GM18519 (cell line): ENCODE results near the gene KANTR.
A peak's percentile ranks its signal among the peaks of the same experiment; 100 is the strongest.

Source experiments
- ATAC-seq: cut with Tn5 transposase; IDR thresholded peaks from one replicate; pipeline ENCODE4 v1.9.1; 2021; ENCODE audit warnings: mild to moderate bottlenecking, moderate library complexity; ENCODE audit not compliant: unreplicated experiment, low FRiP score

KANTR gene

DNA sequence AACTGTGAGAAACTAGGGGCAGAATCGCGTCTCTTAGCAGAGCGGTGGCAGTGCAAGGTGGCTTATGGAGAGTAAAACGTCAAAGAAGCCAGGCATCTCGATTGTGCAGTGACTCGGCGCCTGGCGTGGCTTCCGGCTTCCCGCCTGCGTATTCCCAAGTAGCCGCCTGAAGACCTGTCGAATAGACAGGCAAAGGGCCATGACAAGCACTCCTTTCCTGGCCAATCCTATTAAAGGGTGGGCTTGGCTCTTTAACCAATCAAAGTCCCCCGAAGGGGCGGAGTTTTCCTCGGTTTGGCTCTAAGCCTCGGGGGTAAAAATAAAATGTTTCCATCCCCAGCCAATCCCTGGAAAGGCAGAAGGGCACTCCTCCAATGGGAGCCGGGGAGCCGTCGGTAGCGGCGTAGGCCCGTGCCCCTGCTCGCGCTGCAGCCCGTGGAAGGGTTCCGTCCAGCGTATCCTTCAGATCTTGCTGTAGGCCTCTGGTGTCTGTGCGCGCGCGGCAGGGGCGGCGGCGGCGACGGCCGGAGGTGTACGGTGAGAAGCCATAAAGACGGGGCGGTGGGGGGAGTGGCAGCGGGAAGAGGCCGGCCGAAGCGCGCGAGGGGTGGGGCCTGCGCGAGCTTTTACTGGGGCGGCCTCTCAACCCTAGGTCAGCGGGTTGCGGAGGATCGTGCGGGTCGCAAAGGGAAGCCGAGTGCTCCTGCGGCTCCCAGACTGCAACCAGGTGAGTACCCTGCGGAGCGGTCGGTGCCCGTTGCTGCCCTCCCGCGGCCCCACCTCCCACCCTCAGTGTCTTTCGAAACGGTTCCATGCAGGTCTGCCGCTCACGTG lies at the start of gene KANTR:
Gene KANTR (plus strand): TSS at position 395 of the 834 bp plus-strand sequence. CDS start 30,131 bp downstream, outside the sequence.
- peak; percentile 67 for ATAC-seq

DNA sequence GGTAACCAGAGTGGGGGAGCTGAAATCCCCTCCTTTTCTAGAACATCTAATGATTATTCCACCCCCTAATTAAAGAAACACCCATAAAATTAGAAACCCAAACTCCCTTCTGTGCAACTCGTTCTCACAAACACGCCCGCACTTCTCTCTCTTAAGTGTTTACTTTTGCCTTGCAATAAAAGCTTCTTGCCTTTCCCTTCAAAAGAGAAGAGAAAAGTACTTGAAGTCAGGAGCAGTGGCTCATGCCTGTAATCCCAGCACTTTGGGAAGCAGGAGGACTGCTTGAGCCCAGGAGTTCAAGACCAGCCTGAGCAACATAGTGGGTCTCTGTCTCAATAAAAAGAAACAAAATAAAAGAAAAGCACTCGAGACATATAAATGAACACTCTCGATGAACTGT lies 48.9 kb upstream of the KANTR start:
- no peak for ATAC-seq

DNA sequence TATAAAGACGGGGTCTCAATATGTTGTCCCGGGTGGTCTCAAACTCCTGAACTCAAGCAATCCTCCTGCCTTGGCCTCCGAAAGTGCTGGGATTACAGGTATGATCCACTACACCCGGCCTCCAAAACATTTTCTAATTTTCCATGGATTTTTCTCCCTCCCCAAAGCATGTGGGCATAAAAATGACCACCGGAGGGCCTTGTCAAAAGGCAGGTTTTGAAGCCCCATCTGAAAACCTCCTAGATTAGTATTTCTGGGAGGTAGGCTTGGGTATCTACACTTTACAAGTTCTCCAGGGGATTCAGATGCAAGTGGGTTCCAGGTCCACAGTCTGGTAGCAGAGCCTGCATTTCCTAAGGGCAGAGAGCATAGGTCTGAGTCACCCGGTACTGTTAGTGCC lies 46.7 kb upstream of the KANTR start:
- ATAC-seq: no peak

DNA sequence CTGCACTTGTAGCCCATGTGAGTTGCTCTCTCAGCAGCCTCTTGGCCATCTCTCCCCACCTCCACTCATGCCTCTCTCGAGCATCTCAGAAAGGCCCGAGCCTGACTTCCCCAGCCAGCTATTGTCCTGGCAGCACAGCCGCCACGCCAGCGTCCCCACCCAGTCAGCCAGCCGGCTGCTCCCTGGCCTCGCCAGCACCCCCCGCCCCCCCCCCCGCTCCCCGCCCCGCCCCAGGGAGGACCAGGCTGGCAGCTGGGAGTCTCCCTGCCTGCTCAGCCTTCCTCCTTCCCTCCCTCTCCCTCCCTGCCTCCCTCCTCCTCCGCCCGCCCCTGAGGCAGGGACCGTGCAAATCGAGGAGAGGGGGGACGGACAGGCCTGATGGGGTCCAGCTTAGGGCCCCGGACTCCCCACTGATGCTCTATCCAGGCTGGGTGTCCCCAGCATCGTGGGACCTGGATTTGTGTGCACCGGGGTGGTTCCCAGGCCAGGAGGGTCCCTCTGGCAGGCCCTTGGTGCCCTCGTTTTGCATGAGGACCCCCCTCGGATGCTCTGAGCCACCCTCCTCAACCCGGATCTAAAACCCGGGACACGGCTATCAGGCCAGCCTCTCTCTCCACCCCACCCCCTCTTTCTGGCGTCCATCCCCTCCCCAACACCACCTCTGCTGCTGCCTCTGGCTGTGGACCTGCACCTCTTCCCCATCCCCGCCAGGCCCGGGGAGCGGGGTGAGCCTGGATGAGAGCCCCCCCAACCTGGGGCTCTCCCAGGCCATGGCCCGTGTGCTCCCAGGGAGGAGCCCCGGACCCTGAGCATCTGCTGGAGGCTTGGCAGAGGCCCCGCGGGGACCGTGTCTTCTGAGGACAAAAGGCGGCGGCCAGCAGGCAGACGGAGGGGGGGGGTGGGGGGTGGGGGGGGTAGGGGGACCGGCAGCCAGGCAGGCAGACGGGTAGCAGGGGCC lies 45.5 kb upstream of the KANTR start, which contains the start of gene GPR173:
Gene GPR173 (plus strand): TSS at position 621 of the 958 bp plus-strand sequence. CDS start 27,833 bp downstream, outside the sequence.
- ATAC-seq: no peak

DNA sequence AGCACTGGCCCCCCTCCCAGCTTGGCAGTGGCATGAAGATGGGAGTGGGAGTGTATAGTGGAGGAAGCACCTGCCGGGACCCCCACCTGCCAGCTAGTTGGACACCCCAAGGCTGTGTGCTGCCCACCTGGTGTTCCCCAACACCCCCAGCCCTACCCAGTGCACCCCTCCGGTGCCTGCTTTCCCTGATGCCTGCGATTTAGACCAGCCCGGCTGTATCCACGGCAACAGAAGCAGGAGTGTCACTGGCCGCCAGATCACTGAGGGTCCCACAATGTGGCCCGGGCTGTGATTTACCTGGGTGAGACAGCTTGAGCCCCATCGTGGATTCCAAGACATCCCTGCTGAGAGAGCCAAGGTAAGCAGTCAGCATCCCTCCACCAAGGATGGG lies 44.8 kb upstream of the KANTR start:
- no peak for ATAC-seq

GRCh38 chrX:53050841-53051240 lies 43.1 kb upstream of the KANTR start:
- ATAC-seq: no peak

- no peak for ATAC-seq
Measured at GRCh38 chrX:53055244-53055849, 38.6 kb upstream of the KANTR start.

DNA sequence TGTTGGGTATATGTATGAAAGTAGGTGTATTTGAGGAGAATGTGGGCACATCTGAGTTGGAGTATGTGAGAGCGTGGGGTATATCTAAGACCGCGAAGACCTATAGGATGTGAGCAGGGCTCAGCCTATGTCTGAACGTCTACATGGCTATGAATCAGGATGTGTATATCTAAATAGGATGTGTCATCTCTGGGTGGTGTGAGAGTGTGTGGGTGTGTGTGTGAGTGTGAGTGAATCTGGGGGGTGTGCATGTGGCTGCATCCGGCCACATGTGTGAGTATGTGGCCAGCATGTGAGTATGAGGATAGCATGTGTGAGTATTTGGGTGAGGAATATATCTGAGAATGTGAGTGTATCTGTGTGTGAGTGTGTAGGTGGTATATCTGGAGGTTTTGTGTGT lies 37.6 kb upstream of the KANTR start:
- no peak for ATAC-seq

DNA sequence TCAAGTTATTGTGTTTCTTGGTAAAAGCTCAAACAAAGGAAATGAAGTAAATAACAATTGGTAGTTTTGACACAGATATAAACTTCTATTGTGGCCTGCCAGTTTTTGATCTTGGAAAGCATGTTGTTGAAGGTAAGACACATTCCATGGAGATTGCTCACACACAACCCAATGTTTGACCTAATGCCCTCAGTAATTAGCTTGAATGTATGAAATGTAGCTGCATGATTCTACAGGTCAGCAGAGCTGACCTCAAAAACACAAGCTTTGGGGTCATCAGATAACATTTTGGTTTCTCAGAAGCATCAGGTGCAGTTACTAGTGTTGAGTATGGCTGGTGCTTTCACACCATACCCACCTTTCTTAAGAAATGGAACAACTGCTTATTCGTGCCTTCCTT lies 28.8 kb upstream of the KANTR start:
- ATAC-seq: no peak

- no peak for ATAC-seq
Measured at GRCh38 chrX:53071064-53071463, 22.9 kb upstream of the KANTR start.

- peak; percentile 79 for ATAC-seq
Measured at GRCh38 chrX:53071604-53072417, 22.1 kb upstream of the KANTR start.

DNA sequence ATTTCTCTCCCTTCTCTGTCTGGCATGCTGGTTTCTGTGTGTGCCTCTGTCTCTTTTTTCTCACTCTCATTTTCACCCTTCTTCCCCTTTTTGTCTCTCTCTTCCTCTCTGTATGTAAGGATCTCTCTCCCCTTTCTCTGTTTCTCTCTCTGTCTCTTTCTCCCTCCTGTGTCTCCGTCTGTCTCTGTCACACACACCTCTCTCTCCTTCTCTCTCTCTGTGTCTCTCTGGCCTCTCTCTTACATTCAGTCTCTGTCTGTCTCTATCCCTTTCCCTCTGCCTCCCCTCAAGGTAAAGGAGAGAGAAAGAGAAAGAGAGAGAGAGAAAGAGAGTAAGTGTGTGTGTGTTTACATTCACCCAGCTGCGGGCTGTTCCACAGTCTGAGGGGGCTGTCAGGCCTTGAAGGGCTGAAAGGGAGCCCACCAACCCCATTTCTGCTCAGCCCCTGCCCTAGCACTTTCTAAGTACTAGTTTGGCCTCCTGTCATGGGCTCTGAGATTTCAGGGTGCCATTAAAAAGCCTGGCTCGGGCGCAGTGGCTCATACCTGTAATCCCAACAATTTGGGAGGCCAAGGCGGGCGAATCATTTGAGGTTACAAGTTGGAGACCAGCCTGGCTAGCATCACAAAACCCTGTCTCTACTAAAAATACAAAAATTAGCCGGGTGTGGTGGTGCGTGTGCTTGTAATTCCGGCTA lies 21.4 kb upstream of the KANTR start:
- no peak for ATAC-seq

DNA sequence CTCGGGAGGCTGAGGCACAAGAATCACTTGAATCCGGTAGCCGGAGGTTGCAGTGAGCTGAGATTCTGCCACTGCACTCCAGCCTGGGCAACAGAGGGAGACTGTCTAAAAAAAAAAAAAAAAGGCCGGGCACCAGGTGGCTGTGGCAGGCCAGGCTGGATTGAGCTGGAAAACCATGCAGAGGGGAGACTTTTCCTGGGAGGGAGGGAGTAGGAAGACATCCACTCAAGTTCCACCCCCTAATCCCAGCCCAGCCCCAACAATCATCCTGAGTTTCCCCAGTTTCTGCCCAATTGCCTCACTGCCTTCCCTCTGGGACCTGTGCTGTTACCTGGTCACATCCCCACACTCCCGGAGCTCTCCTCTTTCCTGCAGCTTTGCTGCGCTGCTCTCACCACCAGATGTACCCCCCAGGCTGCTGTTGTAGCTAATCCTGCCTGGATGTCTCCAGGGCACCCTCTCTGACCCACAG lies 20.8 kb upstream of the KANTR start:
- ATAC-seq: no peak

- no peak for ATAC-seq
Measured at GRCh38 chrX:53075011-53075410, 18.9 kb upstream of the KANTR start.

DNA sequence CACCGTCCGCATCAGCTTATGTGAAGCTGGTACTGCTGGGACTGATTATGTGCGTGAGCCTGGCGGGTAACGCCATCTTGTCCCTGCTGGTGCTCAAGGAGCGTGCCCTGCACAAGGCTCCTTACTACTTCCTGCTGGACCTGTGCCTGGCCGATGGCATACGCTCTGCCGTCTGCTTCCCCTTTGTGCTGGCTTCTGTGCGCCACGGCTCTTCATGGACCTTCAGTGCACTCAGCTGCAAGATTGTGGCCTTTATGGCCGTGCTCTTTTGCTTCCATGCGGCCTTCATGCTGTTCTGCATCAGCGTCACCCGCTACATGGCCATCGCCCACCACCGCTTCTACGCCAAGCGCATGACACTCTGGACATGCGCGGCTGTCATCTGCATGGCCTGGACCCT lies 17.3 kb upstream of the KANTR start:
- ATAC-seq: no peak

DNA sequence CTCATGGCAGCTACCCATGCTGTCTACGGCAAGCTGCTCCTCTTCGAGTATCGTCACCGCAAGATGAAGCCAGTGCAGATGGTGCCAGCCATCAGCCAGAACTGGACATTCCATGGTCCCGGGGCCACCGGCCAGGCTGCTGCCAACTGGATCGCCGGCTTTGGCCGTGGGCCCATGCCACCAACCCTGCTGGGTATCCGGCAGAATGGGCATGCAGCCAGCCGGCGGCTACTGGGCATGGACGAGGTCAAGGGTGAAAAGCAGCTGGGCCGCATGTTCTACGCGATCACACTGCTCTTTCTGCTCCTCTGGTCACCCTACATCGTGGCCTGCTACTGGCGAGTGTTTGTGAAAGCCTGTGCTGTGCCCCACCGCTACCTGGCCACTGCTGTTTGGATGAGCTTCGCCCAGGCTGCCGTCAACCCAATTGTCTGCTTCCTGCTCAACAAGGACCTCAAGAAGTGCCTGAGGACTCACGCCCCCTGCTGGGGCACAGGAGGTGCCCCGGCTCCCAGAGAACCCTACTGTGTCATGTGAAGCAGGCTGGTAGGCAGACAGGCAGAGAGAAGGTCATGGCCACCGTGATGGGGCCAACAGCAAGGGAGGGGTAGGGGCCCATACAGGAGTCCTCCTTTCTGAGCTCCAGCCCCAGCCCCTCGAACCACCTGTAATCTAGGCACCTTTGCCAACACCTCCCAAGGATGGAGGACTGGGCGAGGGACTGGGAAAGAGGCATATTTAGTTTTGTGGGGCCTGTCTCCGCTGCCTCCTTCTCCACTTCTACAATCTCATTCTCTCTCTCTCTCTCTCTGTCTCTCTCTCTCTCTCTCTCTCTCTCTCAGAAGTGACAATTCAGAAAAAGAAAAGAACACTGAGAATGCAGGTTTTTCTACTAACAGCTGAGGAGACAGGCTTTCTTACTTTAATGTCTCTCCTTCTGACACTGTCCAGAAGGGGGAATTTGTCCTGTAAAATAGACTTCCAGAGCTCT lies 16.4 kb upstream of the KANTR start:
- ATAC-seq: no peak

DNA sequence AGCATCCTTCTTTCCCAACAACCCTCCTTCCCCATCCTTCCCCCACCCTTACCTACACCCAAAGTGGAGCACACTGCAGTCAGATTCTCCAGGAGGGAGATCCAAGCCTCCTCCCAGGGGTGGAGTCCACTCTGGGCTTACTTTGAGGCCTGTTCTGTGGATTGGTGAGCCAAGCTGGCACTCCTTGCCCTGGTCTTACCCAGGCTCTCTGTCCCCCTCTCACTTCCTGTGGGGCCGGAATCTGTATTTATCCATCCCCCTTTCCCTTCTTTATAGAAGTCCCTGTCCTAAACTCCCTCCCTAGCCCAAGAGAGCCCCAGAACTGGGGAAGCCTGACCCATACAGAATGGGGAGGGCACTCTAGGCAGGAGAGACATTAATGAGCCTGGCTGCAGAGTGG lies 15.0 kb upstream of the KANTR start:
- no peak for ATAC-seq
